A673 (cell line): Measurements from ENCODE around the gene PPP1R16B.

Source experiments
- CTCF ChIP-seq: fragments of 300-800, 200-600 bp; sonication (generic); conservative IDR thresholded peaks from 2 replicates; pipeline ENCODE4 v1.5.1; 2017; ENCODE audit warnings: low read depth, mild to moderate bottlenecking, antibody characterized with exemption, low read length, moderate library complexity, mixed read lengths
- EZH2 ChIP-seq: fragments of 200-600 bp; sonication (generic); IDR thresholded peaks from 2 replicates; pipeline ENCODE4 v1.6.1; 2017; ENCODE audit warnings: borderline replicate concordance, low read depth, mild to moderate bottlenecking, mixed read lengths, antibody characterized with exemption, low read length; ENCODE audit not compliant: poor library complexity, severe bottlenecking

- TF ChIP-seq CTCF (no peak), EZH2 (no peak)
Observed at GRCh38 chr20:38872491-38873049, 67.1 kb downstream of the PPP1R16B start.
